HepG2 (cell line): ENCODE data around the gene CTSD.

Experiments used
- CEBPZ ChIP-seq: IDR thresholded peaks from 2 replicates; pipeline ENCODE4 v1.6.1; 2012; ENCODE audit warnings: low read length, improper control_type of control experiment
- CTCF ChIP-seq: sonication (generic); formaldehyde crosslinking; IDR thresholded peaks from 2 replicates; pipeline ENCODE4 v1.5.0; 2020; ENCODE audit warnings: mild to moderate bottlenecking, missing genetic modification reagents, moderate library complexity
- DNMT1 ChIP-seq: sonication (generic); formaldehyde crosslinking; IDR thresholded peaks from 2 replicates; pipeline ENCODE4 v1.5.1; 2020; ENCODE audit warnings: mild to moderate bottlenecking, missing genetic modification reagents
- DPF2 ChIP-seq: sonication (generic); formaldehyde crosslinking; IDR thresholded peaks from 2 replicates; pipeline ENCODE4 v1.4.0; 2020; ENCODE audit warnings: mild to moderate bottlenecking, low read depth, missing genetic modification reagents, borderline replicate concordance
- NFRKB ChIP-seq: fragments of 450-650 bp; IDR thresholded peaks from 2 replicates; pipeline ENCODE4 v1.6.1; 2017
- SATB2 ChIP-seq: sonication (generic); formaldehyde crosslinking; IDR thresholded peaks from 2 replicates; pipeline ENCODE4 v1.5.0; 2020; ENCODE audit warnings: missing genetic modification reagents
- TARDBP ChIP-seq: sonication (generic); formaldehyde crosslinking; IDR thresholded peaks from 2 replicates; pipeline ENCODE4 v1.8.0; 2022; ENCODE audit warnings: mild to moderate bottlenecking, missing genetic modification reagents
- ZNF740 ChIP-seq: sonication (generic); formaldehyde crosslinking; IDR thresholded peaks from 2 replicates; pipeline ENCODE4 v1.4.0; 2020; ENCODE audit warnings: missing genetic modification reagents

GRCh38 chr11:1731451-1732059 lies 32.2 kb downstream of the CTSD start:
- TF ChIP-seq DNMT1 (CRISPR knock-in tag) (no peak), CTCF (CRISPR knock-in tag) (no peak), CEBPZ (no peak), NFRKB (no peak), ZNF740 (CRISPR knock-in tag) (no peak), TARDBP (CRISPR knock-in tag) (no peak), DPF2 (CRISPR knock-in tag) (no peak), SATB2 (no peak)
